Measurements from ENCODE around the gene KMT2E. TPM values are rescaled to one million over a fixed set of nuclear protein-coding genes. Genes with fewer than 3 reads are reported as not detected.

Gene KMT2E
- total RNA-seq, 2 experiments from 2014 or later = 295 to 296 TPM

DNA sequence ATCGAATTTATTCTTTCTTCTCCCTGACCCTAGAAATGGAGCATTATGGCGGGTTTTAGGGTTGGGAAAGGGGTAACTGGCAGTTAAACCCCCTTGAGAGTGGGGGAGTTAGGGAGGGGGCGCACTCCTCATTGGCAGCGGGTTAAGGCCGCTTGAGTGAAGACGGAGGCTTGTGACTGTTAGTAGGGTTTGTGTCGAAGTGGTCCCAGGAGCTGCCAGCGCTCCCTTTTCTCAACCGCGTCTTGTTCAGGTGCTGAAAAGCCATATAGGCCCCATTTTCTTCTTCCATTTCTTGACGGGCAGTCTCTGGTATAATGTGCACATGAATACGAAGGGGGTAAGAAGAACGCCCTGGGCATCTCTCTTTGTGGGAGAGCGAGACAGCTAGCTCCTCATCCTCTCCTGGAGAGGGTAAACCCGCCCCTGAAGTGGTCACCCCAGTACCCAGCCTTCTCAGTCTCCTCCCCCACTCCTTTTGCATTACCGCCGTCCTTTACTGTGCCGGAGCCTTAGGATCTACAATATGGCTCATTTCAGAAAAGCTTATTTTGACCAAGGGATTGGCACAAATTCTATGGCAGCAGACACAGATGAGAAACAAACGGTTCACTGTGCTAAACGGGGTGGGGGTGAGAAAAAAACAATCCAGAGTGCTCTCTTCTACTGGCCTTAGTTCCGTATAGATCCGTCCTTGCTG is 836 bp downstream of the KMT2E start:
- Mint-ChIP-seq H3K4me1 (ENCODE audit: low read depth) (peaks cover 50% of the 10 kb centered on the region), H3K27me3 (peaks cover 13% of the 10 kb centered on the region), H3K27ac (peak overlapping the region; percentile 100), H3K4me3 (peak overlapping the region; percentile 97), H3K9me3 (no peaks in the 10 kb centered on the region), H3K36me3 (ENCODE audit: low read depth) (peaks cover 72% of the 10 kb centered on the region)
- no peaks in the 10 kb centered on the region for H3K27me3 ChIP-seq (ENCODE audit: control insufficient read depth in 1 of 2, insufficient read depth in 2 of 2, low read length in 2 of 2)
- H3K4me1 ChIP-seq (ENCODE audit: insufficient read depth, low read length) = peaks cover 6% of the 10 kb centered on the region
- DNase-seq = peak; percentile 24 to 85 (median 38)
- H3K4me3 ChIP-seq (ENCODE audit: low read length) = peak overlapping the region; percentile 84
- H3K36me3 ChIP-seq (ENCODE audit: insufficient read depth, low read length) = peaks cover 5% of the 10 kb centered on the region
- no peak for ATAC-seq (ENCODE audit: poor library complexity)
- peak overlapping the region; percentile 100 for H3K27ac ChIP-seq (ENCODE audit: low read depth in 1 of 2, low read length in 2 of 2)
- no peaks in the 10 kb centered on the region for H3K9me3 ChIP-seq (ENCODE audit: control insufficient read depth in 1 of 2, insufficient read depth in 1 of 2, low read length in 2 of 2)
- intact Hi-C loops (cut with DNase I, micrococcal nuclease) = loop anchor here (1.0 to 10.0 kb wide), 4 partner anchors 37 to 1270 kb away; partner anchors contain the start of gene NAMPT (in 1 of the 2)
- ChIA-PET CTCF (interaction anchor here (0.9 to 14.8 kb wide), 7 partner anchors 8 to 35 kb away, joined by 3 to 159 read pairs (median 3); no protein-coding TSS in a partner anchor), POLR2A (interaction anchor here (0.7 to 10.2 kb wide), 17 partner anchors 12 to 1007 kb away, joined by 3 to 560 read pairs (median 5); partner anchors contain the start of gene RINT1)
- TF ChIP-seq CTCF (IDR thresholded peaks at IDR 0.05) = no peak

- ATAC-seq (ENCODE audit: poor library complexity) = no peak
- Histone ChIP-seq H3K4me3 (ENCODE audit: low read length) (peak overlapping the region; percentile 84), H3K36me3 (ENCODE audit: insufficient read depth, low read length) (no peaks in the 10 kb centered on the region), H3K9me3 (ENCODE audit: control insufficient read depth in 1 of 2, insufficient read depth in 1 of 2, low read length in 2 of 2) (no peaks in the 10 kb centered on the region), H3K4me1 (ENCODE audit: insufficient read depth, low read length) (peaks cover 12% of the 10 kb centered on the region), H3K27ac (ENCODE audit: low read depth in 1 of 2, low read length in 2 of 2) (peak overlapping the region; percentile 100), H3K27me3 (ENCODE audit: control insufficient read depth in 1 of 2, insufficient read depth in 2 of 2, low read length in 2 of 2) (no peaks in the 10 kb centered on the region)
- H3K9me3 Mint-ChIP-seq = no peaks in the 10 kb centered on the region
- H3K27me3 Mint-ChIP-seq = peaks cover 13% of the 10 kb centered on the region
- H3K4me1 Mint-ChIP-seq (ENCODE audit: low read depth) = peaks cover 50% of the 10 kb centered on the region
- peak overlapping the region; percentile 97 for H3K4me3 Mint-ChIP-seq
- intact Hi-C loops (cut with DNase I, micrococcal nuclease) = loop anchor here (5.0 to 10.0 kb wide), 3 partner anchors 37 to 1269 kb away; partner anchors contain the start of gene NAMPT (in 1 of the 2)
- peak overlapping the region; percentile 100 for H3K27ac Mint-ChIP-seq
- peak in 8 of 14 experiments; percentile 15 to 61 (median 34) for DNase-seq
- peaks cover 69% of the 10 kb centered on the region for H3K36me3 Mint-ChIP-seq (ENCODE audit: low read depth)
- POLR2A ChIA-PET = interaction anchor here (0.6 to 10.2 kb wide), 20 partner anchors 11 to 516 kb away, joined by 3 to 560 read pairs (median 4); partner anchors contain the start of gene RINT1
- no peak for TF ChIP-seq CTCF (IDR thresholded peaks at IDR 0.05)
- CTCF ChIA-PET = interaction anchor here (0.9 to 14.8 kb wide), 5 partner anchors 8 to 32 kb away, joined by 3 to 159 read pairs (median 3); no protein-coding TSS in a partner anchor
Measured at GRCh38 chr7:105015390-105015965, 1.5 kb downstream of the KMT2E start.

DNA sequence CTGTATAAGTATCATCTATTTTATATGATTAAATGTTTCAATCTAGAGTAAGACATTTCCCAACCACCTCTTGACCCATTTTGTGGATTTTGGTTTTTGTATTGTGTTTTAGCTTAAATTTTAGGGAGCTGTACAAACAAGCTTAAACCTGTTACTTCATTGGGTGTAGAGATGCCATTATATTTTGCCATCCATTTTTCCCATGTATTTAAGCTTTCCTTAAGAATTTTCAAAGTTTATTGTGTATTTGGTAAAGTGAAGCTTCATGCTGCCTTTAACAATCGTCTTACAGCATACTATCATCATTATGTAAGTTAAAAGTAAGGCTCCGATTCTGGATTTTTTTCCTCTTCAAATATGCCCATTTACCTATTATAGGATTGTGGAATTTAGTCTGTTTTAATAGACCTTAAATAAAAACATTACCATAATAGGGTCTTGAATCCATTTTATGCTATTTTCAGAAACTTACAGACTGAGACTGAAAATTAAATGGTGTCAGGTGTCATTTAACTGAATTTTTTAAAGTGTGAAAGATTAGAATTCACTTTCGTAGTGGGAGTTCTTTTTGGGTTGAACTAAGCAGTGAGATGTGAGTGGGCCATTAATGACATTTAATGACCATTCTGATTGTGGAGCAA is 2.2 kb downstream of the KMT2E start:
- no peak for TF ChIP-seq CTCF (IDR thresholded peaks at IDR 0.05)
- Mint-ChIP-seq H3K27ac (peak overlapping the region; percentile 100), H3K4me3 (peak overlapping the region; percentile 97), H3K36me3 (ENCODE audit: low read depth) (peaks cover 68% of the 10 kb centered on the region), H3K27me3 (peaks cover 13% of the 10 kb centered on the region), H3K4me1 (ENCODE audit: low read depth) (peaks cover 53% of the 10 kb centered on the region), H3K9me3 (no peaks in the 10 kb centered on the region)
- DNase-seq = peak in 1 of 14 experiments; percentile 21
- CTCF ChIA-PET = interaction anchor here (1.3 to 14.8 kb wide), 3 partner anchors 9 to 33 kb away, joined by 3 to 159 read pairs (median 6); no protein-coding TSS in a partner anchor
- peaks cover 3% of the 10 kb centered on the region for H3K36me3 ChIP-seq (ENCODE audit: insufficient read depth, low read length)
- H3K27me3 ChIP-seq (ENCODE audit: control insufficient read depth in 1 of 2, insufficient read depth in 2 of 2, low read length in 2 of 2) = no peaks in the 10 kb centered on the region
- peak overlapping the region; percentile 45 to 100 for H3K27ac ChIP-seq (ENCODE audit: low read depth in 1 of 2, low read length in 2 of 2)
- intact Hi-C loops (cut with DNase I, micrococcal nuclease) = loop anchor here (2.0 to 10.0 kb wide), 5 partner anchors 15 to 1269 kb away; partner anchors contain the start of gene NAMPT (in 1 of the 2)
- ATAC-seq (ENCODE audit: poor library complexity) = no peak
- peaks cover 14% of the 10 kb centered on the region for H3K4me1 ChIP-seq (ENCODE audit: insufficient read depth, low read length)
- no peaks in the 10 kb centered on the region for H3K9me3 ChIP-seq (ENCODE audit: control insufficient read depth in 1 of 2, insufficient read depth in 1 of 2, low read length in 2 of 2)
- peak overlapping the region; percentile 84 for H3K4me3 ChIP-seq (ENCODE audit: low read length)
- POLR2A ChIA-PET = interaction anchor here (0.6 to 10.2 kb wide), 16 partner anchors 11 to 432 kb away, joined by 3 to 560 read pairs (median 4); no protein-coding TSS in a partner anchor
